Measurements from ENCODE around the gene ATRAID.
A peak's percentile ranks its signal among the peaks of the same experiment; 100 is the strongest.

ATRAID gene

DNA sequence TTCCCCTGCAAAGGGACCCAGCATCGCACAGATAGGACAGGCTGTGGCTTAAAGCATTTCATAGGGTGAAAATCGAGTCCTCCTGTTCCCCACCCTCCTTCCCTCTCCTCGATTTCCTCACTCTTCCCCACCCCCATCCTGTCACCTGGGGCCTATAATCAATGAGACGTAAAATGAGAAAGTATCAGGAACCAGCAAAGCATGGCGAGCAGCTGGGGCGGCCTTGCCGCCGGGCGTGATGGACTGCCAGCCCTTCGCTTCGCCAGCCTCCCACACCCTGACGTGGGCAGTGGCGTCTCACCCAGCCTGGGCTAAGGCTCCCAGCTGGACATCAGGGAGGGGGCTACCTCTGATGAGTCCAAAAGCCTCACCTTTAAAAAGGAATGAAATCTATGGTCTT, 39.9 kb downstream of the ATRAID start:
- no peak for DNase-seq

DNA sequence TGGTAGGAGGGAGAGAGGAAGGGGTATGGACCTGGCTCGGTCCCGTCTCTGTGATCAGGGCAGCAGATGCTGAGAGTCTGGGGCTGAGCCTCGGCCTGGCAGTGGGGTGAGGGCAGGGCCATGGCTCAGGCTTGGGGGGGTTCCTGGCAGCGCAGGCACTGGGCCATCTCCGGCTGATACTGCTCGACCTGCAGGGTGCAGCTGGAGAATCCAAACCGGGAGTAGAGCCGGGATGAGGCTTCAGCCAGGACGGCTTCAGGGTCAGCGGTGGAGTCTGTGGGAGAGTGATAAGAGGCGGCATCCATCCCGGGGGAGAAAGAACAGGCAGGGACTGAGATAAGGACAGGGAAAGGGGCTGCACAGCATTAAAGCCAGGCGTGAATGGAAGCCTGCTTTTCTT, 43.3 kb downstream of the ATRAID start:
- no peak for DNase-seq

DNA sequence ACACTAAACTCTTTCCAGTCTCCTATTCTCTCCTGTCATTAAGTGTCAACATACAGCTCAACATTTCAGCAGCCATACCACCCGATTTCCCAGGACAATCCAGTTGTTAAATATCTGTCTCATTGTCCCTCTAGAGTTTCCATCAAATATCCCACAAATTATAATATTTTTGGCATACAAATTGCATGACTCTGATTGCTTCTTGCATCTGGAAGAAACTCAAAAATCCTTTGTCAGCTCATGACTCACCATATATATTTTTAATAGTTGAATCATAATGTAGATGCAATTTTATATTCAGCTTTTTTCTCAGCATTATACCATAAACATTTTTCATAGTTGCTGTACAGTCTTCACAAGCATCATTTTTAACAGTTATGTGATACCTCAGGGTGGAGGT, 43.8 kb downstream of the ATRAID start:
- DNase-seq: no peak

DNA sequence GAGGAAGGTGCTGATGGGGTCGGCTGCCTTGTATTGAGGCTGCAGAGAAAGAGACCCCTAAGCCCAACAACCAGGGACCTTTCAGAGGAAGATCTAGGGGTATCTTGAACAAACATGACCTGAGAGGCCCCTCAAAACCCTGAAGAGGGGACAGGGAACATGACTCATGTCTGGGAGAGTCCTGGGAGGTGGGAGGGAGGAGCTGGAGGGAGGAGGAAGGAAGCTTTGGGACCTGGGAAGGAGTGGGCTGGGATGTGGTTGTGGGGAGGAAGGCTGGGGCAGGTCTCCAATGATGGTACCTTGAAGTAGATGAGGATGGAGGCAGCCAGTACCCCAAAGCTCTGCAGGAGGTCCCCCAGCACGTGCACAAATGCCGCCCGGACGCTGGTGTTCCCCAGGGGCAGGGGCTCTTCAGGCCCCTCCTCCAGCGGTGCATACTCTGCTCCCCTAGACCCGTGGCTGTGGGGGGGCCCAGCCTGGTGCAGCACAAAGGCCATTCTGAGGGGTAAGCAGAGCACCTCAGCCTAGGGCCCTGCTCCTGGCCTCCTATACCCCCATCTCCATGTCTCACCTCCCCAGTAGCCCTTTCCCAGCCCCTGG, 45.1 kb downstream of the ATRAID start:
- no peak for DNase-seq

DNA sequence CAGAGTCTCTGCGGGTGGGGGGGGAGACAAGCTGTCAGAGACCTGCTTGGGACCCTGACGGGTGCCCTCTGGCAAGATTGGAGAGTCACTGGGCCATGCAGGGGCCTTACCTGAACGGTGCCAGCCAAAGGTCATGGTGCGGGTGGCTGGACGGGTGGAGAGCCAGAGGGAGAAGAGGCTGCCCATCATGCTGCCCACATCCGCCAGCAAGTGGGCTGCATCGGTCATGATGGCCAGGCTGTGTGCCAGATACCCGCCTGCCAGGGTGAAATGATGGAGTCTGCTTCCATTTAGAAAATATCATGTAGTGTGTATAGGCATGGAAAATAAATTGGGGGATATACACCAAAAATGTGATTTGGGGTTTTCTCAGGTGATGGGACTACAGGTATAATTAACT, 46.2 kb downstream of the ATRAID start:
- no peak for DNase-seq

DNA sequence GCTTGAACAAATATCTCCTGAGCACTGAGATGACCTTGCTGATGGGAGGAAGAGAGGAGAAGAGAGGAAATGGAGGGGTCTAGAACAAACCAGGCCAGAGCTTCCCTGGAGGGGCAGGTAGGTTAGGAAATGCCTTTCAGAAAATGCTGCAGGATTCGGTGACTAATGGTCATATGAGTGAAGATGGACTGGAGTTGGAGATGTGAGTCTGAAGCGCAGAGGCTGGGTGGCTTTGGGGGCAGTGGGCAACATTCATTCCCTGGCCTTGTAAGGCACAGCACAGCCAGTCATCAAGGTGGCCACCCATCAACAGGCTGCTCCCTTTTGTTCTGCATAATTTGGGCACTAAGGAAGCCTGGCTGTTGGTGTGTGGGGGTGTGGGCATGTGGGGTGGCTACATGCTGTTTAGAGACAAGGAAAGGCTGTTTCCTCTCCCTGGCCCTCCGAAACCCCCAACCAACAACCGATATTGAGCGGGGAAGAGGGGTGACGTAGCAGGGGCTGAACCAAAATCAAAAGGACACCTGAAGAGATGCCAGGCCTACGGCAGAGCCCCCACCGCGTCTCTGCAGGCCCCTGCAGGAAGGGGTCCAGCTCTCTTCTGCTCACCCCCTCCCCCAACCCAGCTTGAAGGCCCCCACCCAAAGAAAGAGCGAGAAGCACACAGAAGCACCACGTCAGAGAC, 49.5 kb downstream of the ATRAID start:
- no peak for DNase-seq

DNA sequence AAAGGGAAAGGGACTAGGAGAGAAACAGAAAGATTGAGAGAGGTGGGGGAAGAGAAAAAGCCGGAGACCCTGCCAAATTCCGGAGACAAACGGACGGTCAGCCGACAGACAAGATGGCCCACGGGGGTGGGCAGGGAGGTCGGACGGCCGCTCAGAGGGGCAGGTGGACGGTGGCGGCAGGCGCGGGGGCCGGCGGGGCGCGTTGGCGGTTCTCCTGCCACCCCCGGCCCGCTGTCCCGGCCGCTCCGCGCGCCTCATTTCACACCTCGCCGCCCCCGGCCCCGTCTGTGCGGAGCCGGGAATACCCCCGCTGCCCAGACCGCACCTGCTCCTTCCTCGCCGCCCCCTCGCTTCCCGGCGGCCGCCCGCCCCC, 50.1 kb downstream of the ATRAID start:
- DNase-seq: no peak

DNA sequence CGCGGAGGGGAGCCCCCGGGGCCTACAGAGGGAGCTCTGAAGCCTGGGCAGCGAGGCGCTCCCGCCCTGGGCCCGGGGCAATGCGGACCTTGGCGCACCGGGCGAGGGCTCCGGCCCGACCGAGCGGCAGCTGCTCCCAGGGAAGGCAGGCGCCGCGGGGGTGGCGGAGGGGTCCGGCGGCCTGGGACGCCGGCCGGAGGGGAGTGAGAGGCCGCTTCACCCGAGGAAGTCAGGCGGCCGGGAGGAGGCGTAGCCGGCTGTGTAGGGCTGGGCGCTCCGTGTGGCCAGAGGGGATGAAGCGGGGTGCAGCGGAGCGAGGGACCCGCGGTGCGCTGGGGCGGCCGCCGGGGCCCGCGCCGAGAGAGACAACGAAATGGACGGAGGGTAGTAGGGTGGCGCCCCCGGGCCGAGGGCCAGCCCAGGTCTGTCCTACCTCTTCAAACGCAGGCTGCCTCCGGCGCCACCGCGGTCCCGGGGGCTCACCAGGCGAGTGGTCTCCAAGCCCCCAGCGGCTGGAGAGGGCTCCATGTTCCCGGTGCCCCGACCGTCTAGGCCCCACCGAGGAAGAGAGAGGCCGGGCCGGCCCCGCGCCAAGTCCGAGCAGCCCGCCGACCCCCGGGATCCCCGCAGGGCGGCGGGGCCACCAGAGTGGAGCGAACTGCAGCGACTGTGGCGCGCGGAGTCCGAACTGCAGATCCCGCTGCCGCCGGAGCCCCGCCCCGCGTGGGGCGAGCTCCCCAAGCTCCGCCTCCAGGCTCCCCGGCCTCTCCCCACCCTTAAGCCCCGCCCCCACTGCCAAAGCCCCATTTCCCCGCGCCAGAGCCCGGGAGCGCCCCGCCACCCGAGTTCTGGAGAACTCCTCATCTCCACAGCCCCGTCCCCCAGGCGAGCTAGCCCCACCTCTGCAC, 50.8 kb downstream of the ATRAID start, which contains the start of gene SLC30A3:
SLC30A3 (minus strand) TSS at position 669 of the 908 bp plus-strand sequence; CDS start at position 528, 141 bp downstream.
- DNase-seq: peak; percentile 55

DNA sequence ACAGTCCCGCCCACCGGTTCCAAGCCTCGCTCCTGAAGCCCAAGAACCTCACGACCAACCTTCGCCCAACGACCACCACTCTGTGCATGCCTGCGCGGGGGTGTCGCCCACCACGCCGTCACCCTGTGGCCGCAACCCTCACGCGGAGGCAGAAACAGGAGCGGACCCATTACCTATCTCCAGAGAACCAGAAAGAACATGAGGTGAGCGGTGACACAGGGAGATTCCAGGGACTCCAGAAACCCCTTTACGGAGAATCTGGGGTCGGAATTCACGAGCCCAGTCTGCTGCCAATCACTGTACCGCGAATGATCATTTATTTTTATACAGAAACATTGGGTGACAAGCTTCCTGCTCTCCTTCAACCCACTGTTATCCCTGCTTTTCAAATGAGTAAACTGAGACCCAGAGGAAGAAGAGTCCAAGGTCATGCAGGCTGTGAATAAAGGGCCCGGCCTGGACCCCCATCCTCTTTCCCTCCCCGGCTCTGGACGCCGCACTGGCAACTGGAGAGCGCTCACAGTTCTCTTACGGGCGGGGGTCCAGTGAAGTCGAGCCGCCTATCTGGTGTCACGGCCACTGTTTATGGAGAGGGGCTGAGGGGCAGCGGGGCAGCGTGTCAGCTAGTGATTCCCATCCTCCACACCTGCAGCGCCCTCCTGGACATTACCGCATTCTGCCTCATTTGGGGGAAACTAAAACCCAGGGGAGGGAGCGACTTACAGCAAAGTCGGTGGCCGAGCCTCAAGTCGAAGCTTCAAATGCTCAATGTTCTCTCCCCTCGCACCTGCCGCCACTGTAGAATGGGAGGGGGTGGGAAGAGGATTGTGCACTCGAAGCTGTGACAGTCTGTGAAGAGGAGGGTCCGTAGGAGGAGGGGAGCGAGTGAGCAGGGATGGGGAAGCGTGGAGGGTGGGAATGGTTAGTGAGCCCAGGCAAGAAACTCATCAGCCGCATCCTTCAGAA, 51.7 kb downstream of the ATRAID start:
- peak; percentile 33 for DNase-seq

DNA sequence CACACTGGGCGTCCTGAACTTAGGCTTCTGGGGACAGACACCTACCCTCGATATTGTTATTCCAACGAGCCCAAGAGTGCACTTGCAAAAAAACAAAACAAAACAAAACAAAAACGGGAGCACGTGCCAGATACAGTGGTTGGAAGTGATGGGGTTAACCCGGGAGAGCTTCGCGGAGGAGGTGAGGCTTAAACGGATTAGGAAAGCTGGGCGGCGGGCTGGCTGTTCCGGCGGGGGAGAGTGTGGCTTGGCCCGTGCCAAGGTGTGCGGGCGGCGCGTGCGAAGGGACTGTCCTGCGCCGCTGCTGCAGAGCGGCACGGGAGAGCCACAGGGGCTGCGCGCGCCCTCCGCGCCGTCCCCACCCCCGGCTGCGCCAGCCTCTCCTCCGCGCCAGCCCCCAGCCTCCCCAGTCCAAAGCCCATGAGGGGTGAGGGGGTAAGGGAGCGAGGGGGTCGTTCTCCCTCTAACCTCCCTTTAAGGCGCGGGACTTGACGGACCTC, 52.5 kb downstream of the ATRAID start:
- no peak for DNase-seq

DNA sequence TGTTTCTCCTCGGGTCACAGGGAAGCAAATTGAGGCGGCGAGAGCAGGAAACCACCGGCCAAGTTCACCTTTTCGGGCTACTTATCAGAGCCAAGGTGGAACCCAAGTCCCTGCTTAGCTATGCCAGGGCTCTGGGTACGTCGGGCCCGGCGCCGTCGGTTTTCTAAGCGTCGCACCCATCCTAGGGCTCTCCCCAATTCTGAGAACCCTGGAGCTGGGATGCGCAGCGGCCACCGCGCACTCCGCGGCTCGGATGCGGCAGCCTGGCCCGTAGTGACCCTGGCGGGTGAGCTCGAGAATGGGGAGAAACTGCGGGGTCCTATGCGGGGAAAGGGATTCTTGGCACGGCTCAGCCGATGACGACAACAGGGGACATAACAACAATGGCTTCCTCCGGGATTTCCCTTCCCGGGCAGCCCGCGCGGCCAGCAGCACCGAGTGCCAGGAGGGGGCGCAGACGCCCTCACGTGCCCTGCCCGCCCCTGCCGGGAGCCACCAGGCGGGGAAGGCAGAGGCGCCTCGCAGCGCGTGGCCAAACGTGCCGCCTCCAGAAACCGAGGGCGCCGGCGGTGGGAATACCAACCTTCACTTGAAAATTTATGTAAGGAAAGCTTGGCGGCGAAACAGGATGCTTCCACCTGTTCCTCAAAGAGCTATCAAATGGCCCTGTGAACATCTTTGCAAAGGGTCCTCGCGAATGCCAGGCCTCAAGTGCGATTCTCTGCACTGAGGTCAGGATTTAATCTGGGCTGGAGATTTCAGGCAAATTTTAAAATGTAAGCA, 53.1 kb downstream of the ATRAID start:
- DNase-seq: peak; percentile 57

DNA sequence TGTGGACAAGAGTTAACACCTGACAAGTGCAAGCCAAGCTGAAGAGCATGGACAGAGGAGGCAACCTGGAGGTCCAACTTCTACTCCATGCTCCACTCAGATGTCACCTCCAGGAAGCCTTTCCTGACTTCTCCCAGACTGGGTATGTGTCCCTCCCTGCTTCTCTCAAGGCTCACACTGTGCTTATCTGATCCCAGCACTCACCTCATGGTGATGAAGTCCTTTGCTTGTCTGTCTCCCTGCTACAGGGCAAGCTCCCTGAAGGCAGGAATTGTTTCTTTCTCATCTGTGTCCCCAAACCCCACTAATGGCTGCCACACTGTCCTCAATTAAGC, 53.7 kb downstream of the ATRAID start:
- DNase-seq: no peak

All from NCI-H1105 treated with DMSO at 0.1 percent for 48 hours (cell line).